ENCODE data around the gene CTIF.

CTIF gene

DNA sequence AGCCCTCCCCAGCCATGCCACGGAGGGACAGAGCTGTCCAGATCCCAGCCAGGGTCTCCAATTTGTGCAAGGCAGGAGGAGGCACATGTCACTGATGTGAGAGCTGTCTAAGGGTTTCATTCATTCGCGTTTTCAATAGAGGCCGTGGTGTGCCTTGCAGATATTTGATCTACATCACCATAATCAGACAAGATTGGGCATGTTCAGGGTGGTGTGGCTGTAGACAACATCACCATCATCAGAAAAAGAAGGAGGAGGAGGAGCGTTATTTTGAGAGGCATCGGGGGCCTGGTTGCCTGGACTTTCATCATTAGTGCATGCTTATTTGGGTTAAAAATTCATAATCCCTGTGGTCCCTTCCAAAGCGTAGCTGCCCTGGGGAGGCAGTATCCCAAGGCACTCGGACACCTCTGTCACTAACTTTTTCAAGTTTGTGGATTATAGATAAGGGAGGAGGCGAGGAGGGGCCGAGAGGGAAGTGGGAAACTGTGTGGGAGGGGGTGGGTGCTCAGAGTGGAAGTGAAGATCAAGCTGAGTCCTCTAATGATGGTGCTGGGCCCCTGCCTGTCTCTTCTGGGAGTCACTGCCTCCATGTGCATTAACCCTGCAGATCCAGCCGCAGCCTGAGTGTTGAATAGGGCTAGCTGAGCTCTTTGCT lies 194.1 kb downstream of the CTIF start:
- DNase-seq (ENCODE audit: low spot score), result no peak

DNA sequence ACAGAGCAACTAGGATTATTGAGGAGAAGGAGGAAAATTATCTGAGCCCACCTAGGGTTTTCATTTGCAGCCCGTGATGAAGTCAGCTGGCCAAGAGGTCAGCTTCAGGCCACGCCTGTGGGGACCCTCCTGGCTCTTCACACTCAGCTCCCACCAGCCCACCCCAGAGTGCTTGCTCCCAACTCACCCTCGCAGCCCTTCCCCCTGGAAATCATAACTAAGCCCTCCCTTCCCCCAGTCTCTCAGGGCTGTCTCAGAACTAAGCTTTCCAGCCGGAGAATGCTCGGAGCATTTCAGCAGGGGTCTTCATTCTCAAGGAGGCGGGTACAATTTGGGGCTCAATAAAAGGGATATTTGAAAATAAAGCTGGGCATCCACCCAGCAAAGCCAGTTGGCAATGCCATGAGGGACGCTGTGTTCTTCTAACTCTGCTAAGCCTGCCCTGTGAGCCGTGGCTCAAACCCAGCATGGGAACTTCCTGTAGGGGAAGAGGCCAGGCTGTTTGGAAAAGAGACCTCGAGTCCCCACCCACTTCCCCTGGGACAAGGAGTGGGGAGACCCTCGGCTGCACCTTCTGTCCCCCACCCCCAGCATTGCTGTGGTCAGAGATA lies 194.9 kb downstream of the CTIF start:
- DNase-seq (ENCODE audit: low spot score), result no peak

DNA sequence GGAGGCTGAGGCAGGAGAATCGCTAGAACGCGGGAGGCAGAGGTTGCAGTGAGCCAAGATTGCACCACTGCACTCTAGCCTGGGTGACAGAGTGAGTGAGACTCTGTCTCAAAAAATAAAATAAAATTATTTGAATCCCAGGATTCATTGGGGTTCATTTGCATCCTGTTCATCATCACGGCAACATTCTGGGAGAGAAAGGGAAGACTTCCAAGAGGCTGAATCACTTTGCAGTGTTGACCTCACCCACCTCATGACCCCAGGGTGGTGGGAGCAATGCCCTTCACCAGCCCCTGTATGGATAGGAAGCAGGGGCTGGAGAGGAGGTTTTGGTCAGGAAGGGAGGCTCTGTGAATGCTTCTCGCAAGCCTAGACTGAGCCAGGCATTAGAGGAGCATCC lies 195.6 kb downstream of the CTIF start:
- no peak for DNase-seq (ENCODE audit: low spot score)

GRCh38 chr18:48735080-48735676 lies 196.3 kb downstream of the CTIF start:
- no peak for DNase-seq (ENCODE audit: low spot score)

- no peak for DNase-seq (ENCODE audit: low spot score)
Measured at GRCh38 chr18:48735681-48736255, 196.9 kb downstream of the CTIF start.

GRCh38 chr18:48736321-48737260 lies 197.8 kb downstream of the CTIF start:
- DNase-seq (ENCODE audit: low spot score), result no peak

DNA sequence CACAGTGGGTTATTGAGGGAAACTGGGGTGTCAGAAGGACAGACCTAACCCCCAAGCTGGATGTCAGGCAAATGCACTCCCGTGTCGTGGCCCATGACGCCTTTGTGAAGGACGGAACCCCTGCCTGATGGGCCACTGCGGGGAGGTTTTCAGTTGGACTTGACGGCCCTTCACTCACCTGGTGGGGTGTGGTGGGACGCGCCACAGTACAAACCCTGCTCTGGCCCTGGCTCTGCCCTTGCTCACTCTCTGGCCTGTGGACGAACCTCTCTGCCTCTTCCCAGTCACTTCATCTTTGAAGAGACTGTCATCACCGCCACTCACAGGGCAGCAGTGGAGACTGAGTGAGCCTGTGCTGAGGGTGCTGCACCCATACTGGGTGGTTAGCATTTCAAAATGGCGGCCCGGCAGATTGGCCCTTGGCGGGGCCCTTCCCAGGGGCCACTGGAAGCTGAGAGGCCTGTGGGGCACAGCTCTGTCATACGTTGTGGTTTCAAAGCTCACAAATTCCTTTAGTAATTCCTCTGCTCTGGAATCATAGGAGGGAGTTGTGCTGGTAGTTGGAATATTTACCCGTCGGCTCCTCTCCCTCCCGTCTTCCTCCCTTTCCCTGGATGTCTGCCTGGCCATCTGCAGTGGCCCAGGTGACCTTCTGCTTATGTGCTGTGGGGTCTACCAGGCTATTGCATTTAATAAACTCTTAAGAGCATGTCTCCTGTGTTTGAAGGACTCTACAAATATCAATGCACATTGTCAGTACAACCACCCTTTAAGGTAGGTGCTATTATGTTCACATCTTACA lies 200.6 kb downstream of the CTIF start:
- DNase-seq (ENCODE audit: low spot score), result no peak

DNA sequence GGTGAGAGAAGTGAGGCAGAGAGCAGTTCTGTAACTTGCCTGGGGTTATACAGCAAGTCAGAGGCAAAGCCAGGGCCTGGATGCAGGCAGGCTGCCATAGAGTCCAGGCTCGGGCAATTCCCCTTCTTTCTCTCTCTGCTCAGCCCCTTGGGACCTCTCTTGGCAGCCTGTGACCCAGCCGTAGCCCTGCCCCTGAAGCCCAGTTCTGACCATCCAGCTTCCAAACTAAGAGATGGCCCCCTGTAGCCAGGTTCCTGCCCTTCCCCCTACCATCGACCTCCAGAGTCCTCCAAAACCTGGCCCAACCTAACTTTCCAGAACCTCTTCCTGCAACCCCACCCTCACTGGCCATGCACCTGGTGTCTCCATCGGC lies 201.2 kb downstream of the CTIF start:
- no peak for DNase-seq (ENCODE audit: low spot score)

- DNase-seq (ENCODE audit: low spot score), result no peak
Measured at GRCh38 chr18:48740851-48741485, 202.1 kb downstream of the CTIF start.

- no peak for DNase-seq (ENCODE audit: low spot score)
Measured at GRCh38 chr18:48741866-48742265, 203.0 kb downstream of the CTIF start.

DNA sequence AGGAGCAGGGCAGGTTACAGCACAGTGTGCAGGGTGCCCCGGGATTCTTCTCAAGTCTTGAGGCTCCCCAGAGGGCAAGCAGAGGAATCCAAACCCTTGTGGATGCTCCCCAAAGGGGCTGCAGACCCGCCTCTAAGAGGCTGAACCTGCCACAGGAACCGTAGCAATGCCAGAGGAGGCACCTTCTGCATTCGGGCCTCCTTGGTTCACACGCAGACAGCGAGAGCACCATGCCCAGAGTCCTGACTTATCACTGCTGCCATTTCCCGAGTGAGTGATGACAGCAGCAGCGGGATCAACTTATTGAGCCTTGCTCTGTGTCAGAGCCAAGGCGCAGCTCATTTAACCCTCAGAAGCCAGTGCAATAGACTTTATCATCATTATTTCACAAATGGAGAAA lies 203.5 kb downstream of the CTIF start:
- no peak for DNase-seq (ENCODE audit: low spot score)

DNA sequence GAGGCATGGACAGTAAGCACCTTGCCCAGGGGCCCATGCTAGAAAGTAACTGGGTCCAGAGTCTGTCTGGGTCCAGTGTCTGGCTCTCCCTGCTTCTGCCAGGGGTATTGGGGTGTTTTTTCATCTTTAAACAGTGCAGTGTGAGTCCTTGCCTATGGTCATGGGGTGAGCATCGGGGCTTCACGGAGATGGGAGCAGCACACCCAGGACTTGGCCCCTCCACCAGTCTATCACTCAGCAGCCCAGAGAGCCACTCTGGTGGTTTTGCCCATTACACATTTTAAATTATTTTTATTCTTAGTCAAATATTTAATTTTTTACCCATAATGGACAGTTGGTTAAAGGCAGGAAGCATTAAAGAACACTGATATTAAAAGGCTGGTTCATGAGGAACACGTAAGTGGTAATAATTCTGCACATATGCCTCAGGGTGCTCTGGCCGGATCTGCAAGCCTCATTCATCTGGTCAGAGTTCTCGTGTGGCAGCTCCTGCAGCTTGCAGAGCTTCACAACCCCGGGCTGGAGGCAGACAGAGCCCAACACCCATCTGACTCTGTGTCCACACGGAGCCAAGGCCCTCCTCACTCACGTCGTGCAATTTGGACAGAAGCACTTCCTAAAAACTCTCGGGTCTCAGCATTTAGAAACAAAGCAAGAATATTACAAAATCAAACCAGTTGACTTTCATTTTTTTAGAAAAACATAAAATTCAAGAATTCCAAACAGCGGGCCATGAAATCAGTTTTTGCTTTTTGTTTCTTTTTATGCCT lies 204.1 kb downstream of the CTIF start:
- no peak for DNase-seq (ENCODE audit: low spot score)

- DNase-seq (ENCODE audit: low spot score), result no peak
Measured at GRCh38 chr18:48743886-48744285, 205.1 kb downstream of the CTIF start.

DNA sequence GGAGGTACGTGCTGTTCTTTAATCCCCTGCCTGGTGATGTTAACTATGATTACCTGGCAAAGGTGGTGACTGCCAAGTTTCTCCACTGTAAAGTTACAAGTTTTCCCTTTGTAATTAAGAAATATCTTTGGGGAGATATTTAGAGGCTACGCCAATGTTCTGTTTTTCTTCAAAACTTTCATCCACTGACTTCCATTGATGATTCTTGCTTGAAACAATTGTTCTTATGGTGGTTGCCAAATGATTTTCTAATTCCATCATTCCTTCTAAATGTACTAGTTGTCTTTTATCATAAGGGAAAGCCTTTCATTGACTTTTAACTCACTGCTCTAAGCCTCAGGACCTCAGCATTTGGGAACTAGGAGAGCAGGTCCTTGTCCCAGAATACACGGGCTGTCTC lies 206.5 kb downstream of the CTIF start:
- no peak for DNase-seq (ENCODE audit: low spot score)

- no peak for DNase-seq (ENCODE audit: low spot score)
Measured at GRCh38 chr18:48749768-48750167, 210.9 kb downstream of the CTIF start.

DNA sequence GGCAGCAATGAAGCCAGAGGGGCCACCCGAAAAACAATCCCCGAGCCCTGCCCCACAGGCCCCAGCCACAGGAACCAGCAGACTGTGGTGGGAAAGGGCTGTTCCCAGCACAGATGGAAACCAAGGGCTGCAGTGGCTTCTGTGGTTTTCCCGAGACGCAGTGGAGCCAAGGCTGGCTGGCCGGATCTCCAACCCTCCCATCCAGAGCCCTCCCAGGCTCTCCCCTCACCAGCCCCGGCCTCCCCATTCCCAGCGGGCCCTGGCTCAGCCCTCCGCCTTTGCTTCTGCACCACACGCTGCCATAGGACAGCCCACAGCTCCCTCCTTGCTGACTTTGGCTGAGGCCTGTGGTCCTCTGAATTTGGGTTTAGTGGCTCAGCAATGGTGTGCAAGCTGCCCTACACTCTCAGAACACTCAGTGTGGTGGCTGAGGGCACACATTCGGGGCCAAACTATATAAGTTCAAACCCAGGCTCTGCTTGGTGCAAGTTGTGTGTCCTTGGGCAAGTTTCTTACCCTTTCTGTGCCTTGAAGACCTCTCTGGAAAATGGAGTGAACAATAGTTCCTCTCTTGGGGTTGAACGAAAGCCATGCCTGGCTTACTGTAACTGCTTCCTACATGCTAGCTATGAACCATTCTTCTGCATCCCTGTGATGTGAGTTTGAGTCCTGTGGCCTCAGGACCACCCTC lies 211.8 kb downstream of the CTIF start:
- no peak for DNase-seq (ENCODE audit: low spot score)

- DNase-seq (ENCODE audit: low spot score), result no peak
Measured at GRCh38 chr18:48751727-48752468, 213.1 kb downstream of the CTIF start.

- no peak for DNase-seq (ENCODE audit: low spot score)
Measured at GRCh38 chr18:48752478-48752877, 213.6 kb downstream of the CTIF start.

DNA sequence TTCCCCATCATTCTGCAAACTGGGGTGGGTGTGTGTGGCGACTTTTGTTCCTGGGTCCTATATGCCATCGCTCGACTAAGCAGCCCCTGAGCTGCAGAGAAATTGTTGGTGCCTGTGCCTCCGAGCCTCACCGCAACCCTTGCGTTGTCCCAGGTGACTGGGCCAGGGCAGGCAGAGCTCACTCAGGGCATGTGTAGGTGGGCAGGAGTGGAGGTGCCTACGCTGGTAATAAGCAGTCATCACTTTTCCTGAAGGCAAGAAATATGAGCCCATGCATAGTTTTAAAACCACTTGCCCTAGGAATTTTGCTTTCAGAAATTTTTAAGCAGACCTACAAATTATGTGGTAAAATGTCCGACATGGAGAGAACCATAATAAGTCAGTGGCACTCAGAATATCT lies 214.1 kb downstream of the CTIF start:
- DNase-seq (ENCODE audit: low spot score), result no peak

All from hepatic stellate cell (primary cell).